Activated CD4-positive, alpha-beta T cell treated with anti-CD3 and anti-CD28 coated beads for 36 hours (primary cell): ENCODE data around the gene PHTF1. TPM values are rescaled to one million over a fixed set of nuclear protein-coding genes. Genes with fewer than 3 reads are reported as not detected.
A peak's percentile ranks its signal among the peaks of the same experiment; 100 is the strongest.
"Not testable (repeated sequence)": the region's sequence is repeated elsewhere in the genome, so short reads cannot be mapped to it uniquely, and the experiment has no call there.

ENCODE experiments used
- ATAC-seq: fragments of 200-7000 bp; cut with Tn5 transposase; one replicate; pipeline ENCODE4 v1.10.0; 2021; ENCODE audit warnings: mild to moderate bottlenecking, moderate library complexity
- CTCF ChIA-PET: fragments of 350-600 bp; sonication (Branson Sonifier 250); formaldehyde crosslinking; loops from one replicate; lab custom pipeline; 2021; ENCODE audit warnings: antibody characterized with exemption; lab: Charles Lee
- POLR2A ChIA-PET: fragments of 350-600 bp; sonication (Branson Sonifier 250); formaldehyde crosslinking; loops from one replicate; lab custom pipeline; 2021; ENCODE audit warnings: antibody characterized with exemption, inconsistent platforms; lab: Charles Lee
- DNase-seq: peaks from one replicate; pipeline ENCODE4 v3.0.0-alpha.2; 2020
- H3K27ac Mint-ChIP-seq: one replicate; pipeline ENCODE4 v1.8.0; 2021; ENCODE audit warnings: mixed read lengths
- H3K27me3 Mint-ChIP-seq: one replicate; pipeline ENCODE4 v1.8.0; 2021; ENCODE audit warnings: mixed read lengths
- H3K36me3 Mint-ChIP-seq: one replicate; pipeline ENCODE4 v1.8.0; 2021; ENCODE audit warnings: low read depth, mixed read lengths
- H3K4me1 Mint-ChIP-seq: one replicate; pipeline ENCODE4 v1.8.0; 2021; ENCODE audit warnings: mixed read lengths
- H3K4me3 Mint-ChIP-seq: one replicate; pipeline ENCODE4 v1.8.0; 2021; ENCODE audit warnings: mild to moderate bottlenecking, moderate library complexity, mixed read lengths
- H3K9me3 Mint-ChIP-seq: one replicate; pipeline ENCODE4 v1.8.0; 2021; ENCODE audit warnings: low read depth, mixed read lengths
- intact Hi-C, 2 experiments: fragments of 100-400 bp; cut with DNase I in 1 of 2; cut with micrococcal nuclease in 1 of 2; formaldehyde crosslinking; loops; one replicate each; pipeline versions ENCODE4 v1.14.2 to v1.15.1; 2022 to 2024; cut with DNase I, micrococcal nuclease
- total RNA-seq, 2 experiments: library from RNA; stranded (reverse); gene quantifications; one replicate each; pipeline ENCODE4 v1.2.3, GENCODE V29; 2021

Gene PHTF1
- total RNA-seq, 2 experiments from 2014 or later: 11.3 to 12.2 TPM

- no peaks in the 10 kb centered on the region for H3K27me3 Mint-ChIP-seq
- no peak for DNase-seq
- CTCF ChIA-PET: interaction anchor here (0.5 to 1.3 kb wide), 2 partner anchors 17 to 193 kb away, joined by 3 read pairs; no protein-coding TSS in a partner anchor
- no peak overlapping the region for H3K27ac Mint-ChIP-seq
- POLR2A ChIA-PET: no interaction called here
- intact Hi-C loops: no loop called here
- H3K36me3 Mint-ChIP-seq: peaks cover 11% of the 10 kb centered on the region
- peaks cover 13% of the 10 kb centered on the region for H3K4me1 Mint-ChIP-seq
- H3K9me3 Mint-ChIP-seq: no peaks in the 10 kb centered on the region
- no peak for ATAC-seq
- H3K4me3 Mint-ChIP-seq: no peak overlapping the region
These were observed 2.8 kb downstream of the PHTF1 start for GRCh38 chr1:113756461-113756860.

GRCh38 chr1:113753333-113753732 is 6.0 kb downstream of the PHTF1 start:
- POLR2A ChIA-PET: interaction anchor here (0.6 kb wide), 1 partner anchor 86 kb away, joined by 4 read pairs; no protein-coding TSS in a partner anchor
- intact Hi-C loops, H3K4me1 Mint-ChIP-seq: not testable (repeated sequence)

GRCh38 chr1:113751516-113751915 is 7.8 kb downstream of the PHTF1 start:
- H3K4me3 Mint-ChIP-seq: no peak overlapping the region
- H3K9me3 Mint-ChIP-seq: no peaks in the 10 kb centered on the region
- peaks cover 11% of the 10 kb centered on the region for H3K36me3 Mint-ChIP-seq
- no peak overlapping the region for H3K27ac Mint-ChIP-seq
- H3K27me3 Mint-ChIP-seq: no peaks in the 10 kb centered on the region
- DNase-seq (no peak), ATAC-seq (no peak)
- ChIA-PET CTCF (interaction anchor here (0.6 kb wide), 1 partner anchor 9 kb away, joined by 3 read pairs; no protein-coding TSS in a partner anchor), POLR2A (no interaction called here)
- intact Hi-C loops: no loop called here
- peaks cover 4% of the 10 kb centered on the region for H3K4me1 Mint-ChIP-seq

More at GRCh38 chr1:113753333-113753732, 6.0 kb downstream of the PHTF1 start:
- DNase-seq, H3K9me3 Mint-ChIP-seq, H3K27me3 Mint-ChIP-seq, ATAC-seq, H3K27ac Mint-ChIP-seq, H3K4me3 Mint-ChIP-seq: not testable (repeated sequence)
- peaks cover 11% of the 10 kb centered on the region for H3K36me3 Mint-ChIP-seq
- CTCF ChIA-PET: interaction anchor here (0.6 to 0.8 kb wide), 2 partner anchors 38 to 353 kb away, joined by 3 to 5 read pairs; no protein-coding TSS in a partner anchor

GRCh38 chr1:113751114-113751513 is 8.2 kb downstream of the PHTF1 start:
- peaks cover 4% of the 10 kb centered on the region for H3K4me1 Mint-ChIP-seq
- CTCF ChIA-PET: no interaction called here
- ATAC-seq: no peak

GRCh38 chr1:113749402-113749801 is 9.9 kb downstream of the PHTF1 start:
- DNase-seq: no peak
- Mint-ChIP-seq H3K9me3 (no peaks in the 10 kb centered on the region), H3K27me3 (no peaks in the 10 kb centered on the region), H3K27ac (no peak overlapping the region), H3K4me1 (peaks cover 2% of the 10 kb centered on the region), H3K4me3 (no peak overlapping the region), H3K36me3 (peaks cover 4% of the 10 kb centered on the region)
- CTCF ChIA-PET: no interaction called here
- intact Hi-C loops: no loop called here
- no peak for ATAC-seq
- POLR2A ChIA-PET: no interaction called here

More at GRCh38 chr1:113751114-113751513, 8.2 kb downstream of the PHTF1 start:
- Mint-ChIP-seq H3K9me3 (no peaks in the 10 kb centered on the region), H3K27me3 (no peaks in the 10 kb centered on the region), H3K4me3 (no peak overlapping the region), H3K27ac (no peak overlapping the region), H3K36me3 (peaks cover 8% of the 10 kb centered on the region)
- POLR2A ChIA-PET: no interaction called here
- no peak for DNase-seq
- intact Hi-C loops: no loop called here

GRCh38 chr1:113747376-113747775 is 11.9 kb downstream of the PHTF1 start:
- no peak for ATAC-seq
- H3K27me3 Mint-ChIP-seq: no peaks in the 10 kb centered on the region
- no peak overlapping the region for H3K4me3 Mint-ChIP-seq
- no peaks in the 10 kb centered on the region for H3K9me3 Mint-ChIP-seq
- no peak for DNase-seq
- H3K36me3 Mint-ChIP-seq: no peaks in the 10 kb centered on the region
- CTCF ChIA-PET: interaction anchor here (0.6 to 0.7 kb wide), 2 partner anchors 191 to 234 kb away, joined by 3 read pairs; no protein-coding TSS in a partner anchor
- no peak overlapping the region for H3K27ac Mint-ChIP-seq
- intact Hi-C loops: no loop called here
- peaks cover 8% of the 10 kb centered on the region for H3K4me1 Mint-ChIP-seq
- POLR2A ChIA-PET: no interaction called here

- DNase-seq (no peak), ATAC-seq (no peak)
- ChIA-PET CTCF (no interaction called here), POLR2A (no interaction called here)
- H3K27me3 Mint-ChIP-seq: no peaks in the 10 kb centered on the region
- no peaks in the 10 kb centered on the region for H3K9me3 Mint-ChIP-seq
- H3K36me3 Mint-ChIP-seq: no peaks in the 10 kb centered on the region
- intact Hi-C loops: no loop called here
- no peak overlapping the region for H3K27ac Mint-ChIP-seq
- peaks cover 8% of the 10 kb centered on the region for H3K4me1 Mint-ChIP-seq
- H3K4me3 Mint-ChIP-seq: no peak overlapping the region
These were observed 13.9 kb downstream of the PHTF1 start for GRCh38 chr1:113745425-113745824.

GRCh38 chr1:113744114-113744513 is 15.2 kb downstream of the PHTF1 start:
- H3K27ac Mint-ChIP-seq: no peak overlapping the region
- DNase-seq (no peak), ATAC-seq (no peak)
- H3K4me1 Mint-ChIP-seq: peaks cover 8% of the 10 kb centered on the region
- H3K36me3 Mint-ChIP-seq: peaks cover 1% of the 10 kb centered on the region
- POLR2A ChIA-PET: no interaction called here
- H3K27me3 Mint-ChIP-seq: no peaks in the 10 kb centered on the region
- intact Hi-C loops: no loop called here
- H3K4me3 Mint-ChIP-seq: no peak overlapping the region
- CTCF ChIA-PET: no interaction called here
- H3K9me3 Mint-ChIP-seq: no peaks in the 10 kb centered on the region

GRCh38 chr1:113742515-113742914 is 16.8 kb downstream of the PHTF1 start:
- ChIA-PET CTCF (interaction anchor here (0.6 to 0.8 kb wide), 2 partner anchors 9 to 930 kb away, joined by 3 read pairs; no protein-coding TSS in a partner anchor), POLR2A (no interaction called here)
- H3K27ac Mint-ChIP-seq: no peak overlapping the region
- H3K27me3 Mint-ChIP-seq: no peaks in the 10 kb centered on the region
- peak; percentile 98 for ATAC-seq
- no peak overlapping the region for H3K4me3 Mint-ChIP-seq
- intact Hi-C loops: no loop called here
- H3K36me3 Mint-ChIP-seq: peaks cover 3% of the 10 kb centered on the region
- DNase-seq: no peak
- H3K4me1 Mint-ChIP-seq: peaks cover 8% of the 10 kb centered on the region
- no peaks in the 10 kb centered on the region for H3K9me3 Mint-ChIP-seq

GRCh38 chr1:113734357-113735055 is 24.8 kb downstream of the PHTF1 start:
- Mint-ChIP-seq H3K27ac (no peak overlapping the region), H3K4me1 (peaks cover 8% of the 10 kb centered on the region), H3K4me3 (no peak overlapping the region), H3K36me3 (peaks cover 13% of the 10 kb centered on the region), H3K9me3 (no peaks in the 10 kb centered on the region), H3K27me3 (no peaks in the 10 kb centered on the region)
- DNase-seq (no peak), ATAC-seq (no peak)
- CTCF ChIA-PET: interaction anchor here (0.7 kb wide), 1 partner anchor 20 kb away, joined by 3 read pairs; no protein-coding TSS in a partner anchor
- intact Hi-C loops: no loop called here
- POLR2A ChIA-PET: no interaction called here

GRCh38 chr1:113732802-113733201 is 26.5 kb downstream of the PHTF1 start:
- H3K36me3 Mint-ChIP-seq: peaks cover 16% of the 10 kb centered on the region
- H3K4me1 Mint-ChIP-seq: peaks cover 8% of the 10 kb centered on the region
- H3K4me3 Mint-ChIP-seq: no peak overlapping the region
- ChIA-PET POLR2A (interaction anchor here (0.6 kb wide), 1 partner anchor 84 kb away, joined by 5 read pairs; no protein-coding TSS in a partner anchor), CTCF (interaction anchor here (0.6 kb wide), 1 partner anchor 591 kb away, joined by 3 read pairs; no protein-coding TSS in a partner anchor)
- DNase-seq (no peak), ATAC-seq (no peak)
- no peaks in the 10 kb centered on the region for H3K9me3 Mint-ChIP-seq
- H3K27ac Mint-ChIP-seq: no peak overlapping the region
- no peaks in the 10 kb centered on the region for H3K27me3 Mint-ChIP-seq
- intact Hi-C loops: no loop called here

GRCh38 chr1:113721010-113721409 is 38.3 kb downstream of the PHTF1 start:
- ChIA-PET CTCF (no interaction called here), POLR2A (no interaction called here)
- Mint-ChIP-seq H3K36me3 (peaks cover 40% of the 10 kb centered on the region), H3K27me3 (no peaks in the 10 kb centered on the region), H3K9me3 (peaks cover 12% of the 10 kb centered on the region), H3K27ac (no peak overlapping the region), H3K4me3 (no peak overlapping the region), H3K4me1 (no peaks in the 10 kb centered on the region)
- DNase-seq (no peak), ATAC-seq (no peak)
- intact Hi-C loops: no loop called here
